Fibroblast of lung (primary cell): ENCODE measurements around the gene ZBTB7C. TPM values are rescaled to one million over a fixed set of nuclear protein-coding genes. Genes with fewer than 3 reads are reported as not detected.

Source experiments
- DNase-seq, 2 donors: peaks; one replicate each; pipeline versions ENCODE4 v3.0.0 to v3.0.0-alpha.2; 2010; ENCODE audit warnings: low read depth in 2 of 2
- H2AFZ ChIP-seq: 2 replicates; pipeline ENCODE4 v1.5.1; 2012; ENCODE audit warnings: low read length, control low read depth, inconsistent platforms
- H3K27ac ChIP-seq: 2 replicates; pipeline ENCODE4 v1.5.1; 2011; ENCODE audit warnings: low read length, control low read depth; ENCODE audit not compliant: insufficient read depth
- H3K27me3 ChIP-seq: 2 replicates; pipeline ENCODE4 v1.5.1; 2011; ENCODE audit warnings: mild to moderate bottlenecking, low read length; ENCODE audit not compliant: control insufficient read depth, insufficient read depth
- H3K36me3 ChIP-seq: 2 replicates; pipeline ENCODE4 v1.5.1; 2011; ENCODE audit warnings: low read length; ENCODE audit not compliant: control insufficient read depth, insufficient read depth
- H3K4me1 ChIP-seq: 2 replicates; pipeline ENCODE4 v1.5.1; 2011; ENCODE audit warnings: low read length; ENCODE audit not compliant: control insufficient read depth, insufficient read depth; ENCODE audit errors: extremely low read depth
- H3K4me2 ChIP-seq: 2 replicates; pipeline ENCODE4 v1.5.1; 2011; ENCODE audit warnings: low read length, control low read depth; ENCODE audit not compliant: insufficient read depth; ENCODE audit errors: extremely low read depth
- H3K4me3 ChIP-seq, 4 experiments: fragments of 200-600 bp in 1 of 4; sonication (generic) in 1 of 4; replicated peaks in 1 of 4; 2 replicates each; pipeline ENCODE4 v1.5.1; 2011 to 2016; ENCODE audit warnings: low read length in 4 of 4, low read depth in 3 of 4, mild to moderate bottlenecking in 3 of 4, control low read depth in 2 of 4, inconsistent platforms in 1 of 4, mixed read lengths in 1 of 4; ENCODE audit not compliant: insufficient read depth in 1 of 4; ENCODE audit errors: control extremely low read depth in 1 of 4
- H3K79me2 ChIP-seq: 2 replicates; pipeline ENCODE4 v1.5.1; 2012; ENCODE audit warnings: mild to moderate bottlenecking, low read length, inconsistent platforms; ENCODE audit not compliant: control insufficient read depth, insufficient read depth
- H3K9ac ChIP-seq: 2 replicates; pipeline ENCODE4 v1.5.1; 2011; ENCODE audit warnings: mild to moderate bottlenecking, low read length, control low read depth; ENCODE audit not compliant: insufficient read depth
- H3K9me3 ChIP-seq: 2 replicates; pipeline ENCODE4 v1.5.1; 2012; ENCODE audit warnings: low read depth, low read length; ENCODE audit not compliant: control insufficient read depth, insufficient read depth
- H4K20me1 ChIP-seq: 2 replicates; pipeline ENCODE4 v1.5.1; 2011; ENCODE audit warnings: low read length; ENCODE audit not compliant: control insufficient read depth, insufficient read depth; ENCODE audit errors: extremely low read depth
- CTCF ChIP-seq, 2 donors: IDR thresholded peaks in 1 of 2; conservative IDR thresholded peaks in 1 of 2; 1 replicate in 1 of 2; 2 replicates in 1 of 2; pipeline ENCODE4 v1.5.1; 2011 to 2012; ENCODE audit warnings: low read length in 2 of 2, control low read depth in 1 of 2, inconsistent platforms in 1 of 2, low read depth in 1 of 2, mild to moderate bottlenecking in 1 of 2
- EZH2 ChIP-seq: IDR thresholded peaks from 2 replicates; pipeline ENCODE4 v1.5.1; 2012; ENCODE audit warnings: low read length, control low read depth, mild to moderate bottlenecking; ENCODE audit errors: missing control alignments
- polyA plus RNA-seq, 2 donors: library from polyadenylated mRNA; depleted of rRNA in 1 of 2; stranded (reverse) in 1 of 2; unstranded in 1 of 2; fragments of >200 nt; gene quantifications; 2 replicates each; pipeline ENCODE4 v1.2.1, GENCODE V29; 2011 to 2012; ENCODE audit warnings: missing spikeins in 1 of 2
- total RNA-seq: library from RNA; depleted of rRNA; stranded (reverse); fragments of >200 nt; gene quantifications from 2 replicates; pipeline ENCODE4 v1.2.1, GENCODE V29; 2014

The ZBTB7C gene
- total and polyA plus RNA-seq, 2 donors (not counting 1 experiment from before 2014, with no cell fraction given) = 0.19 to 0.33 TPM

GRCh38 chr18:48181087-48181823, 227.9 kb downstream of the ZBTB7C start:
- Histone ChIP-seq H3K4me3 (no peak overlapping the region), H3K36me3 (no peaks in the 10 kb centered on the region), H2AFZ (no peak overlapping the region), H3K9me3 (no peaks in the 10 kb centered on the region), H3K4me1 (no peaks in the 10 kb centered on the region), H3K9ac (no peak overlapping the region), H3K27me3 (no peaks in the 10 kb centered on the region), H4K20me1 (no peaks in the 10 kb centered on the region), H3K4me2 (no peak overlapping the region), H3K27ac (no peak overlapping the region), H3K79me2 (no peaks in the 10 kb centered on the region)
- TF ChIP-seq CTCF (conservative IDR thresholded peaks at IDR 0.05 in 1 of 2, IDR thresholded peaks at IDR 0.05 in 1 of 2; ENCODE audit: low read depth in 1 of 2, low read length in 2 of 2) (no peak), EZH2 (no peak)
- no peak for DNase-seq

- H3K9ac ChIP-seq = no peak overlapping the region
- DNase-seq = no peak
- no peaks in the 10 kb centered on the region for H4K20me1 ChIP-seq
- H3K4me2 ChIP-seq = no peak overlapping the region
- no peaks in the 10 kb centered on the region for H3K79me2 ChIP-seq
- H3K27ac ChIP-seq = no peak overlapping the region
- no peak for TF ChIP-seq CTCF (conservative IDR thresholded peaks at IDR 0.05 in 1 of 2, IDR thresholded peaks at IDR 0.05 in 1 of 2; ENCODE audit: low read depth in 1 of 2, low read length in 2 of 2)
- TF ChIP-seq EZH2 = no peak
- H2AFZ ChIP-seq = no peak overlapping the region
- no peak overlapping the region for H3K4me3 ChIP-seq
- H3K27me3 ChIP-seq = no peaks in the 10 kb centered on the region
- H3K4me1 ChIP-seq = no peaks in the 10 kb centered on the region
- H3K9me3 ChIP-seq = no peaks in the 10 kb centered on the region
- H3K36me3 ChIP-seq = no peaks in the 10 kb centered on the region
These were observed 229.5 kb downstream of the ZBTB7C start for GRCh38 chr18:48179666-48180065.

GRCh38 chr18:48179001-48179400, 230.2 kb downstream of the ZBTB7C start:
- Histone ChIP-seq H3K79me2 (no peaks in the 10 kb centered on the region), H3K9me3 (no peaks in the 10 kb centered on the region), H3K27me3 (no peaks in the 10 kb centered on the region), H3K4me3 (no peak overlapping the region), H3K36me3 (no peaks in the 10 kb centered on the region), H2AFZ (no peak overlapping the region), H3K4me2 (no peak overlapping the region), H3K27ac (no peak overlapping the region), H3K9ac (no peak overlapping the region), H4K20me1 (no peaks in the 10 kb centered on the region), H3K4me1 (no peaks in the 10 kb centered on the region)
- no peak for DNase-seq
- TF ChIP-seq CTCF (conservative IDR thresholded peaks at IDR 0.05 in 1 of 2, IDR thresholded peaks at IDR 0.05 in 1 of 2; ENCODE audit: low read depth in 1 of 2, low read length in 2 of 2) = no peak
- no peak for TF ChIP-seq EZH2
